Measurements from ENCODE around the gene TFAP2B. TPM values are rescaled to one million over a fixed set of nuclear protein-coding genes. Genes with fewer than 3 reads are reported as not detected.
A peak's percentile ranks its signal among the peaks of the same experiment; 100 is the strongest.

TFAP2B gene
- total RNA-seq, result 10 to 100 TPM in 2 of 8 experiments, under 1 TPM in 3, not detected in 3; 0.05 to 40.4 (median 0.52) TPM

- no peak within 1 kb of the TSS for H3K4me3 ChIP-seq
- in situ Hi-C loops (cut with MboI; ENCODE audit: low pct_unique_long_range_greater_than_20kb in 2 of 9, low sequenced_read_pairs in 9 of 9, unreplicated experiment in 9 of 9), result loop anchor here (10.0 to 25.0 kb wide), 8 partner anchors 544 to 1194 kb away; no protein-coding TSS in a partner anchor
- peak in 1 of 8 experiments; percentile 43 for ATAC-seq (replicated peaks in 6 of 8)
- no peak within 1 kb of the TSS for H3K27ac ChIP-seq
- 0 to 56% (median 4%) methylated on average over 2 to 6 of the region's 7 CpGs; no CpG with 5 or more reads in 2 of the 10 experiments for WGBS, 10 experiments
- peaks cover 0 to 16% of the 10 kb centered on the region in 2 donors for H3K4me1 ChIP-seq (replicated peaks in 1 of 2)
Measured at GRCh38 chr6:50818673-50819072, at the start of gene TFAP2B. Gene TFAP2B (plus strand): TSS chr6:50818871. CDS start chr6:50818892, 21 bp downstream.

DNA sequence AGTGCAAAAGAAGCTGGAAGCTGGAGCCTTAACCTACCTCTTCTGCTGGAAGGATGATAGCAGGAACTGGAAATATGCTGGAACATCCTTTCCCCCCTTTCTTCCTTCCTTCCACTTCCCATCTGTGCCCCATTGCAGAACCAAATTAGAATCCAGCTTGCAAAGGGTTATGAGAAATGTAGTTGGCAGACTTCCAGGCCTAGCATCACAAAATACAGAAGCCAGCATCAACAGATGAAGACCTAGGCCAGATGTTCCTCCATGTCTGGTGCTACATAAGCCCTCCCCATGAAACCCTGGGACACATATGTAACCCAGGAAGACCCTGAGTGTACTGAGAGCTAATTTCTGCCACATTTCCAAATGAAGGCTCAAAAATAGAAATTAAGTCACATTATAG lies 40.0 kb upstream of the TFAP2B start:
- ATAC-seq (replicated peaks in 6 of 8), result no peak
- no peak overlapping the region for H3K27ac ChIP-seq
- in situ Hi-C loops (cut with MboI; ENCODE audit: low pct_unique_long_range_greater_than_20kb in 2 of 9, low sequenced_read_pairs in 9 of 9, unreplicated experiment in 9 of 9), result loop anchor here in 4 of 9 experiments (25.0 kb wide), 1 partner anchor 641 kb away; no protein-coding TSS in a partner anchor
- H3K4me1 ChIP-seq (replicated peaks in 1 of 2), result no peaks in the 10 kb centered on the region
- H3K4me3 ChIP-seq, result no peak overlapping the region

- in situ Hi-C loops (cut with MboI; ENCODE audit: low pct_unique_long_range_greater_than_20kb in 2 of 9, low sequenced_read_pairs in 9 of 9, unreplicated experiment in 9 of 9), result loop anchor here in 5 of 9 experiments (10.0 to 25.0 kb wide), 2 partner anchors 643 to 646 kb away; no protein-coding TSS in a partner anchor
- Histone ChIP-seq H3K27ac (no peak overlapping the region), H3K4me1 (replicated peaks in 1 of 2) (no peaks in the 10 kb centered on the region), H3K4me3 (no peak overlapping the region)
- no peak for ATAC-seq (replicated peaks in 6 of 8)
- WGBS, 10 experiments, result 49 to 96% (median 89%) methylated on average over 3 to 5 of the region's 5 CpGs; no CpG with 5 or more reads in 2 of the 10 experiments
Measured at GRCh38 chr6:50780382-50780781, 38.3 kb upstream of the TFAP2B start.

- H3K4me3 ChIP-seq, result no peak overlapping the region
- in situ Hi-C loops (cut with MboI; ENCODE audit: low pct_unique_long_range_greater_than_20kb in 2 of 9, low sequenced_read_pairs in 9 of 9, unreplicated experiment in 9 of 9), result loop anchor here in 5 of 9 experiments (10.0 to 25.0 kb wide), 2 partner anchors 649 to 651 kb away; no protein-coding TSS in a partner anchor
- H3K4me1 ChIP-seq (replicated peaks in 1 of 2), result no peaks in the 10 kb centered on the region
- no peak overlapping the region for H3K27ac ChIP-seq
- WGBS, 10 experiments, result 0 to 63% (median 17%) methylated on average over 1 of the region's 1 CpG; no CpG with 5 or more reads in 1 of the 10 experiments
- ATAC-seq (replicated peaks in 6 of 8), result no peak
Measured at GRCh38 chr6:50785921-50786320, 32.8 kb upstream of the TFAP2B start.

- WGBS, 10 experiments, result 0 to 13% (median 0%) methylated on average over 1 to 3 of the region's 3 CpGs
- Histone ChIP-seq H3K4me1 (replicated peaks in 1 of 2) (no peaks in the 10 kb centered on the region), H3K27ac (no peak overlapping the region), H3K4me3 (no peak overlapping the region)
- peak in 4 of 8 experiments; percentile 43 to 71 (median 54) for ATAC-seq (replicated peaks in 6 of 8)
- in situ Hi-C loops (cut with MboI; ENCODE audit: low pct_unique_long_range_greater_than_20kb in 2 of 9, low sequenced_read_pairs in 9 of 9, unreplicated experiment in 9 of 9), result loop anchor here in 4 of 9 experiments (25.0 kb wide), 1 partner anchor 655 kb away; no protein-coding TSS in a partner anchor
Measured at GRCh38 chr6:50791900-50792508, 26.7 kb upstream of the TFAP2B start.

- in situ Hi-C loops (cut with MboI; ENCODE audit: low pct_unique_long_range_greater_than_20kb in 2 of 9, low sequenced_read_pairs in 9 of 9, unreplicated experiment in 9 of 9), result loop anchor here in 4 of 9 experiments (25.0 kb wide), 1 partner anchor 655 kb away; no protein-coding TSS in a partner anchor
Measured at GRCh38 chr6:50792771-50793170, 25.9 kb upstream of the TFAP2B start.

DNA sequence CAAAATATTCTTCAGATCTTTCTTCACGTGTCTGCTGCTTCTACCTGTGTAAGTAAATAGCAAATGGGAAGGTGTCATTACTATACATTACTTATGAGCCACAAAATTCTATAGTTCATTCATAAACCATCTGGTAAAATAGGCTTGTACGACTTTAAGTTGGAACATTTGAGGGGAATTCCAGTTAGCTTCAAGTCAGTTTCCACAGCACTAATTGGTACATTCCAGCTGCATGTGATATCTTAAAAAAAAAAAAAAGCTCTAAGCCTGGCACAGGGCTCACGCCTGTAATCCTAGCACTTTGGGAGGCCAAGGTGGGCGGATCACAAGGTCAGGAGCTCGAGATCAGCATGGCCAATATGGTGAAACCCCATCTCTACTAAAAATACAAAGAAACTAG lies 23.1 kb upstream of the TFAP2B start:
- ATAC-seq (replicated peaks in 6 of 8), result no peak
- no peak overlapping the region for H3K4me3 ChIP-seq
- 0 to 73% (median 58%) methylated on average over 2 to 5 of the region's 5 CpGs; no CpG with 5 or more reads in 1 of the 10 experiments for WGBS, 10 experiments
- H3K27ac ChIP-seq, result no peak overlapping the region
- in situ Hi-C loops (cut with MboI; ENCODE audit: low pct_unique_long_range_greater_than_20kb in 2 of 9, low sequenced_read_pairs in 9 of 9, unreplicated experiment in 9 of 9), result loop anchor here in 4 of 9 experiments (25.0 kb wide), 1 partner anchor 658 kb away; no protein-coding TSS in a partner anchor
- no peaks in the 10 kb centered on the region for H3K4me1 ChIP-seq (replicated peaks in 1 of 2)

More at GRCh38 chr6:50792771-50793170, 25.9 kb upstream of the TFAP2B start:
- H3K27ac ChIP-seq, result no peak overlapping the region
- WGBS, 10 experiments, result 0 to 90% (median 34%) methylated on average over 1 of the region's 1 CpG; no CpG with 5 or more reads in 2 of the 10 experiments
- H3K4me1 ChIP-seq (replicated peaks in 1 of 2), result no peaks in the 10 kb centered on the region
- H3K4me3 ChIP-seq, result no peak overlapping the region
- ATAC-seq (replicated peaks in 6 of 8), result no peak

GRCh38 chr6:50804283-50804682 lies 14.4 kb upstream of the TFAP2B start:
- no peak overlapping the region for H3K27ac ChIP-seq
- in situ Hi-C loops (cut with MboI; ENCODE audit: low pct_unique_long_range_greater_than_20kb in 2 of 9, low sequenced_read_pairs in 9 of 9, unreplicated experiment in 9 of 9), result loop anchor here in 8 of 9 experiments (25.0 kb wide), 6 partner anchors 558 to 1208 kb away; no protein-coding TSS in a partner anchor
- H3K4me3 ChIP-seq, result no peak overlapping the region
- ATAC-seq (replicated peaks in 6 of 8), result no peak
- no peaks in the 10 kb centered on the region for H3K4me1 ChIP-seq (replicated peaks in 1 of 2)

GRCh38 chr6:50807035-50807434 lies 11.6 kb upstream of the TFAP2B start:
- Histone ChIP-seq H3K27ac (no peak overlapping the region), H3K4me1 (replicated peaks in 1 of 2) (no peaks in the 10 kb centered on the region), H3K4me3 (no peak overlapping the region)
- ATAC-seq (replicated peaks in 6 of 8), result no peak
- in situ Hi-C loops (cut with MboI; ENCODE audit: low pct_unique_long_range_greater_than_20kb in 2 of 9, low sequenced_read_pairs in 9 of 9, unreplicated experiment in 9 of 9), result loop anchor here in 8 of 9 experiments (25.0 kb wide), 6 partner anchors 555 to 1205 kb away; no protein-coding TSS in a partner anchor

DNA sequence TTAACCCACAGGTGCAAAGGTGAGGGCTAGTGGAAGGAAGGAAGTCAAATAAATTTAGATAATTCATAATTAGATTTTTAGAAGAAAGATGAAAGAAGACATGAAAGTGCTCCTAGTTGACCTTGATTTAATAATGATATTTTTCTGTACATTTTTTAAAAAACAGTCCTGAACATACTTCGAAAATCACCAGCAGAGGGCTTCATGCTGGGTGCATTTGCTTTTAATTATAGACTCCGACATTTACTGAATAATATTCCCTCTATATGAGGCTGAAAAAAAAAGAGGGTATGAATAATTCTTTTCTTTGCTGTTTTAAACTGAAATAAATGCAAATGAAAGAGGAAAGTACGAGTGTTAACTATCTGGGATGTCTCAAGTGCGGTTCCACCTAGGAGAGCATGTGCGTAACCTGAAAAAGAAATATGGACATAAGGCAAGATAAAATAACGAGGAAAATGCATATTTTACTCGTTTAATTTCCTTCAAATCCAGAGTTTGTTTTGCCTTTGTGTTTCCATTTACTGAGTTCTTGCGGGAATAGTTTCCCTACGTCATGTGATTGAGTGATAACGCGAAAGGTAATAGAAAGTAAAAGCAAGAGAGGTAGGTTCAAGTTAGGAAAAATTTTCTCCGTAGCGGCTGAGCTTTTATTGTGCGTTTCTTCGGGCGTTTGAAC lies 3.1 kb upstream of the TFAP2B start:
- 0 to 25% (median 4%) methylated on average over 10 to 16 of the region's 16 CpGs for WGBS, 10 experiments
- ATAC-seq (replicated peaks in 6 of 8), result peak in 3 of 8 experiments; percentile 13 to 53 (median 48)
- in situ Hi-C loops (cut with MboI; ENCODE audit: low pct_unique_long_range_greater_than_20kb in 2 of 9, low sequenced_read_pairs in 9 of 9, unreplicated experiment in 9 of 9), result loop anchor here (10.0 to 25.0 kb wide), 8 partner anchors 547 to 1197 kb away; no protein-coding TSS in a partner anchor
- H3K4me1 ChIP-seq (replicated peaks in 1 of 2), result peaks cover 0 to 11% of the 10 kb centered on the region in 2 donors
- H3K4me3 ChIP-seq, result peak overlapping the region; percentile 7 to 37 (median 18)
- no peak overlapping the region for H3K27ac ChIP-seq

GRCh38 chr6:50816115-50816675 lies 2.5 kb upstream of the TFAP2B start:
- WGBS, 10 experiments, result 0 to 10% (median 1%) methylated on average over 2 to 14 of the region's 14 CpGs
- ATAC-seq (replicated peaks in 6 of 8), result peak in 7 of 8 experiments; percentile 43 to 84 (median 49)
- in situ Hi-C loops (cut with MboI; ENCODE audit: low pct_unique_long_range_greater_than_20kb in 2 of 9, low sequenced_read_pairs in 9 of 9, unreplicated experiment in 9 of 9), result loop anchor here (10.0 to 25.0 kb wide), 8 partner anchors 546 to 1196 kb away; no protein-coding TSS in a partner anchor
- Histone ChIP-seq H3K4me1 (replicated peaks in 1 of 2) (peaks cover 0 to 11% of the 10 kb centered on the region in 2 donors), H3K4me3 (peak overlapping the region; percentile 7 to 37 (median 18)), H3K27ac (no peak overlapping the region)

GRCh38 chr6:50816947-50817645 lies 1.6 kb upstream of the TFAP2B start:
- H3K4me3 ChIP-seq, result no peak overlapping the region
- no peak for ATAC-seq (replicated peaks in 6 of 8)

More at GRCh38 chr6:50816947-50817645, 1.6 kb upstream of the TFAP2B start:
- no peak overlapping the region for H3K27ac ChIP-seq
- H3K4me1 ChIP-seq (replicated peaks in 1 of 2), result peaks cover 0 to 13% of the 10 kb centered on the region in 2 donors
- in situ Hi-C loops (cut with MboI; ENCODE audit: low pct_unique_long_range_greater_than_20kb in 2 of 9, low sequenced_read_pairs in 9 of 9, unreplicated experiment in 9 of 9), result loop anchor here (10.0 to 25.0 kb wide), 8 partner anchors 545 to 1195 kb away; no protein-coding TSS in a partner anchor
- WGBS, 10 experiments, result 0 to 67% (median 10%) methylated on average over 1 to 13 of the region's 15 CpGs
